Spinal cord (tissue), 10 donors: Measurements from ENCODE around the gene ING3. TPM values are rescaled to one million over a fixed set of nuclear protein-coding genes. Genes with fewer than 3 reads are reported as not detected.
"Not testable (repeated sequence)": the region's sequence is repeated elsewhere in the genome, so short reads cannot be mapped to it uniquely, and the experiment has no call there.

ENCODE experiments used
- DNase-seq, 6 donors: peaks; one replicate each; pipeline versions ENCODE4 v3.0.0 to v3.0.0-alpha.2; 2013 to 2015; ENCODE audit warnings: low spot score in 6 of 6, low read depth in 4 of 6
- H3K27ac ChIP-seq: one replicate; pipeline ENCODE4 v1.5.1; 2013; ENCODE audit warnings: low read depth, low read length, control low read depth
- H3K27me3 ChIP-seq: one replicate; pipeline ENCODE4 v1.6.1; 2013; ENCODE audit warnings: low read length; ENCODE audit not compliant: control insufficient read depth, insufficient read depth
- H3K36me3 ChIP-seq: one replicate; pipeline ENCODE4 v1.6.1; 2013; ENCODE audit warnings: low read length; ENCODE audit not compliant: control insufficient read depth, insufficient read depth
- H3K4me1 ChIP-seq: one replicate; pipeline ENCODE4 v1.6.1; 2013; ENCODE audit warnings: low read length; ENCODE audit not compliant: control insufficient read depth, insufficient read depth
- H3K4me3 ChIP-seq: one replicate; pipeline ENCODE4 v1.5.1; 2013; ENCODE audit warnings: low read depth, low read length, control low read depth
- H3K9me3 ChIP-seq: one replicate; pipeline ENCODE4 v1.6.1; 2013; ENCODE audit warnings: low read length; ENCODE audit not compliant: control insufficient read depth, insufficient read depth
- WGBS: methylation state at CpG from one replicate; pipeline ENCODE4 v1.1.5; 2013; ENCODE audit warnings: missing lambda C conversion rate; ENCODE audit not compliant: insufficient coverage; 5-methylcytosine and 5-hydroxymethylcytosine counted together
- polyA plus RNA-seq, 2 donors: library from polyadenylated mRNA; unstranded; fragments of 120-200 nt; gene quantifications; one replicate each; pipeline ENCODE4 v1.2.1, GENCODE V29; 2013; ENCODE audit not compliant: insufficient read length in 2 of 2
- total RNA-seq, 2 donors: library from RNA; depleted of rRNA in 1 of 2; stranded (reverse); fragments of 120-200 nt in 1 of 2; fragments of >200 nt in 1 of 2; gene quantifications; one replicate each; pipeline versions ENCODE4 v1.2.3 to v1.2.4, GENCODE V29; 2013 to 2014
- donor health status: healthy.

ING3 gene
- total and polyA plus RNA-seq, 4 donors: 25.8 to 40.3 (median 31.8) TPM

DNA sequence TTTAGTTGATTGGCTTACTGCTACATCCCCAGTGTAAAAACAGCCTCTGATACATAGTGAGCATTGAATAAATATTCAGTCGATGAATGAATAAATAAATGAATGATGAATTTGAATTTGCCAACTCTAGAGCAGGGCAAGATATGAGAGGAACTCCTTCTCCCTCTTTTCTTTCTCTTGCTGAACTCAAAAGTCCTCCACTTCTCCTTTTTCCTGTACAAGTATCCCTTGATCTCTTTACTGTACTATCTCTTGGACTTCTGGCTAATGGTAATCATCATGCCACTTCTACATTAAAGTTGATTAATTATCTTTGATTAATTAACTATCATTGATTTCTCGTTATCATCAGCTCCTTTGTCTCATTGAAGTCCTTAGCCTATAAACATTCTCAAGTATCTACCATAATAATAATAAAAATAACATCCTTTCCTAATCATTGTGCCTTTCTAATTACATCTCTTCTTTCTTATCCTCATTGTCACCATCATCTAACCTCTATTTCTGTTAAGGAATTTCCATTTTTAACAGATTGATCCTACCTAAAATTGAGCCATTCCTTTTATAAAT lies 48.5 kb downstream of the ING3 start:
- Histone ChIP-seq H3K27ac (no peak overlapping the region), H3K4me1 (no peaks in the 10 kb centered on the region), H3K4me3 (no peak overlapping the region), H3K27me3 (no peaks in the 10 kb centered on the region), H3K9me3 (no peaks in the 10 kb centered on the region), H3K36me3 (no peaks in the 10 kb centered on the region)
- DNase-seq: no peak
- WGBS: no CpG with 5 or more reads among the region's 2 CpGs

- no peak overlapping the region for H3K4me3 ChIP-seq
- no CpG with 5 or more reads among the region's 9 CpGs for WGBS
- DNase-seq: no peak
- no peak overlapping the region for H3K27ac ChIP-seq
- H3K36me3 ChIP-seq: no peaks in the 10 kb centered on the region
- no peaks in the 10 kb centered on the region for H3K9me3 ChIP-seq
- H3K27me3 ChIP-seq: no peaks in the 10 kb centered on the region
- H3K4me1 ChIP-seq: no peaks in the 10 kb centered on the region
Observed at GRCh38 chr7:121000081-121000983, 49.8 kb downstream of the ING3 start.

GRCh38 chr7:121001234-121001906 lies 50.8 kb downstream of the ING3 start:
- no peak for DNase-seq
- no peak overlapping the region for H3K27ac ChIP-seq
- H3K4me1 ChIP-seq: no peaks in the 10 kb centered on the region
- no peaks in the 10 kb centered on the region for H3K36me3 ChIP-seq
- H3K9me3 ChIP-seq: no peaks in the 10 kb centered on the region
- H3K4me3 ChIP-seq: no peak overlapping the region
- 100% methylated on average over 1 of the region's 3 CpGs for WGBS
- H3K27me3 ChIP-seq: no peaks in the 10 kb centered on the region

GRCh38 chr7:121002048-121002756 lies 51.6 kb downstream of the ING3 start:
- WGBS: no CpG with 5 or more reads among the region's 2 CpGs
- Histone ChIP-seq H3K4me1 (no peaks in the 10 kb centered on the region), H3K27me3 (no peaks in the 10 kb centered on the region), H3K27ac (peak overlapping the region; percentile 49), H3K9me3 (no peaks in the 10 kb centered on the region), H3K36me3 (no peaks in the 10 kb centered on the region), H3K4me3 (no peak overlapping the region)
- peak in 1 of 6 donors; percentile 64 for DNase-seq

DNA sequence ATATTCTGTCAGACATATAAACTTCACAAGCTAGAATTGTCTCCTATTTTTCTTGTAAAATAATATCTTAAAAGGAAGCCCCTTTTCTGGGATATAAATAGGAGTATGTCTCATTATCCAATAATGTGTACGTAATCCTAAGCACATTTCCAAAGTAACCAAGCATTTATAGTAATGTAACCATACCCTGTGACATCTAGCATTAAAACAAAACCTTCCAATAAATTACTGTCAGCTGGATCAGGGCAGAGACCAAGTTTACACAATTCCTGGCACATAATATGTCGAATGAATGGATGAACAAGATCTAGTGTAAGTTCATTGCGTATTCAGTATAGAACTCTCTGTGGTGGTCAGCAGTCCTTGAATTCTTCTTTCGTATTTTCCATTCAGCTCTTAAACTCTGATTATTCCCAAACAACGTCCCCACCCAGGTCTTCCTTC lies 52.2 kb downstream of the ING3 start:
- no peak for DNase-seq
- Histone ChIP-seq H3K9me3 (no peaks in the 10 kb centered on the region), H3K27me3 (no peaks in the 10 kb centered on the region), H3K36me3 (no peaks in the 10 kb centered on the region), H3K27ac (peak overlapping the region; percentile 49), H3K4me3 (no peak overlapping the region), H3K4me1 (no peaks in the 10 kb centered on the region)
- WGBS: 47% methylated on average over 2 of the region's 5 CpGs

DNA sequence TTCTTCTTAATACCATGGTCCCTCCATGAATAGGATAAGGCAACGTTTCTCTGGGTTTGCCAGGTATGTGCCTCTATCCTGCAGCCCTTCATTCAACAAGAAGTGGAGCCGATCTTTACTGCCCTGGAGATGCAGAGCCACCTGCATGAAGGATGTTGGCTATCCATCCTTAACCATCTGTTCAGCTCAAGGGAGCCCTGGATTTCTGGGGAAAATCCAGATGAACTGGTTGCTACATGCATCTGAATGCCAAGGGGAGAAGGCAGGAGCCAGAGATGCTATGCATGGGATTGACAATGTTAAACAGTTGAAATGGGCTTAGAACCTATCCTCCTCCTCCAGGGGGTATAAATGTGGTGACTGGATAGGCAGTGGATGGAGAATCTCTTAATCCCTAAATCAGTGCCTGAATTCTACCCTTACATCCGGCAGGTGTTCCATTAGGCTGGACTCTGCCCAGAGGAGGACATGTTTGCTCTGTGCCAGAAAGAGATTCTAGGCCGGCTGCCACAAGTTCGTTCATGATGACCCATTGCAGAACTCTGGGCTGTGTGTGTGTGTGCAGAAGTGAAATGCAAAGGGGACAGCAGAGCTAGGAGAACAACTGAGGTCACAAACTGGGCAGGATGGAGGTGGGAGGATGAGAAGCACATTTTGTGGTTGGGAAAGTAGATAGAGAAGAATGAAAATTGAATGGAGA lies 53.6 kb downstream of the ING3 start:
- H3K4me3 ChIP-seq: no peak overlapping the region
- DNase-seq: no peak
- no peaks in the 10 kb centered on the region for H3K36me3 ChIP-seq
- H3K4me1 ChIP-seq: no peaks in the 10 kb centered on the region
- H3K27me3 ChIP-seq: no peaks in the 10 kb centered on the region
- H3K27ac ChIP-seq: no peak overlapping the region
- H3K9me3 ChIP-seq: no peaks in the 10 kb centered on the region
- 70% methylated on average over 5 of the region's 5 CpGs for WGBS

DNA sequence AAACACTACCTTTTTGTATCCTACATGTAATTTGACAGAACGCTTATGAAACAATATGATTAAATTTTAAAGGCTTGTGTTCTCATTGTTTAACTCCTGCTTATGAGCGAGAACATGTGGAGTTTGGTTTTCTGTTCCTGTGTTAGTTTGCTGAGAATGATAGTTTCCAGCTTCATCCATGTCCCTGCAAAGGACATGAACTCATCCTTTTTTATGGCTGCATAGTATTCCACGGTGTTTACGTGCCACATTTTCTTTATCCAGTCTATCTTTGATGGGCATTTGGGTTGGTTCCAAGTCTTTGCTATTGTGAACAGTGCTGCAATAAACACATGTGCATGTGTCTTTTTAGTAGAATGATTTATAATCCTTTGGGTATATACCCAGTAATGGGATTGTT lies 54.5 kb downstream of the ING3 start:
- not testable (repeated sequence) for H3K4me3 ChIP-seq, H3K4me1 ChIP-seq, H3K27me3 ChIP-seq, H3K27ac ChIP-seq, H3K9me3 ChIP-seq, DNase-seq, H3K36me3 ChIP-seq
- no CpG with 5 or more reads among the region's 4 CpGs for WGBS

GRCh38 chr7:121005996-121006584 lies 55.5 kb downstream of the ING3 start:
- H3K27ac ChIP-seq: peak overlapping the region; percentile 67
- WGBS: no CpG with 5 or more reads among the region's 4 CpGs

More at GRCh38 chr7:121005996-121006584, 55.5 kb downstream of the ING3 start:
- peak in 2 of 6 donors; percentile 28 to 31 for DNase-seq
- Histone ChIP-seq H3K36me3 (no peaks in the 10 kb centered on the region), H3K4me3 (no peak overlapping the region), H3K4me1 (no peaks in the 10 kb centered on the region), H3K27me3 (no peaks in the 10 kb centered on the region), H3K9me3 (no peaks in the 10 kb centered on the region)
